T-helper 2 cell (primary cell): ENCODE results near the gene MOV10.

Experiments used
- DNase-seq, 5 experiments: peaks; one replicate each; pipeline versions ENCODE4 v3.0.0 to v3.0.0-alpha.2; 2012 to 2022

Gene MOV10

GRCh38 chr1:112737573-112737972 is 63.1 kb downstream of the MOV10 start:
- no peak for DNase-seq

- DNase-seq, result no peak
These were observed 68.9 kb downstream of the MOV10 start for GRCh38 chr1:112743174-112744008.

- DNase-seq, result no peak
These were observed 69.6 kb downstream of the MOV10 start for GRCh38 chr1:112744009-112744578.

GRCh38 chr1:112748396-112748795 is 73.9 kb downstream of the MOV10 start:
- no peak for DNase-seq
